ENCODE data around the gene TRIM63.

TRIM63 gene

DNA sequence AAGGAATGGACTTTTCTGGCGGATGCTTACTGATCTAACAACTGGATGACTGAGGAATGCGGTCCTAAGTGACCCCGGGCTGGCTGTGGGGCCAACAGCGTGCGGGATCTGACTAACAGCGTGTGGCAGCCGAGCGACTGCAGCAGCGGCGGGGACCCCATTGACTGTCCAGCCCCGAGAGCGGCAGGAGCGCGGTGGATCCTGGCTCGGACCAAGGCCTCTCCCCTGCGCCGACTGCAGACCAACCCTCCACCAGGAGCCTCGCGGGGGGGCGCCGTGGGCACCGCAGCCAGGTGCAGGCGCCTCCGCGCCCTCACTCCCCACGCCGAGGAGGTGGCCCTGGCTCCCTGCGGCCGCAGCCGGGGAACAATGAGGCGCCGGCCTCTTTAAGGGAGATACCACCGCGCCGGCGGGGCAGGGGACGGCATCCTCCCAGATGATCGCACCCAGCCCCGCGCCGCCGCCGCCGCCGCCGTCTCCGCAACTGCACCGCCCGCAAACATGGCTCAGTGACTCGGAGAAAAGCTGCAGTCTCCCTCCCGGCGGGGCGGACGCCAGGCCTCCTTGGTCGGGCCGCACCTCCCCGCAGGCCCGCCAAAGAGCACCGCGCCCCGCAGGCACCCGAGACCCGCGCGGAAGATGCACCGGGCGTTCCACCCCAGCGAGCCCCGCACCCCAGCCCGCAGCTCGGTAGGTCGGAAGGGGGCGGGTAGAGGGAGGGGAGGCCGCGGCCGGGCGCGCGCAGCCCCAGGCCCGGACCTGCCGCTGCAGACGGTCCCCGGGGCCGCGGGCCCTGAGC is 43.5 kb upstream of the TRIM63 start (continued):
- TF ChIP-seq, protein P1, sequence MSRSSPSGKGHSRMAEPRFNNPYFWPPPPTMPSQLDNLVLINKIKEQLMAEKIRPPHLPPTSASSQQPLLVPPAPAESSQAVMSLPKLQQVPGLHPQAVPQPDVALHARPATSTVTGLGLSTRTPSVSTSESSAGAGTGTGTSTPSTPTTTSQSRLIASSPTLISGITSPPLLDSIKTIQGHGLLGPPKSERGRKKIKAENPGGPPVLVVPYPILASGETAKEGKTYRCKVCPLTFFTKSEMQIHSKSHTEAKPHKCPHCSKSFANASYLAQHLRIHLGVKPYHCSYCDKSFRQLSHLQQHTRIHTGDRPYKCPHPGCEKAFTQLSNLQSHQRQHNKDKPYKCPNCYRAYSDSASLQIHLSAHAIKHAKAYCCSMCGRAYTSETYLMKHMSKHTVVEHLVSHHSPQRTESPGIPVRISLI (tag by site-specific recombination; IDR thresholded peaks at IDR 0.05), result no peak
- TF ChIP-seq SP7 (tag by site-specific recombination; IDR thresholded peaks at IDR 0.05), result peak; percentile 58
- no peak for TF ChIP-seq ZNF302 (tag by site-specific recombination; IDR thresholded peaks at IDR 0.05; ENCODE audit: low read depth)
- no peak for TF ChIP-seq SCRT1 (tag by site-specific recombination; IDR thresholded peaks at IDR 0.05; ENCODE audit: borderline replicate concordance)
- no peak for TF ChIP-seq ZNF174 (tag by site-specific recombination; IDR thresholded peaks at IDR 0.05)
- no peak for TF ChIP-seq ZNF747 (tag by site-specific recombination; IDR thresholded peaks at IDR 0.05)
- TF ChIP-seq ZNF664 (tag by site-specific recombination; IDR thresholded peaks at IDR 0.05), result no peak
- TF ChIP-seq ZNF560 (tag by site-specific recombination; IDR thresholded peaks at IDR 0.05; ENCODE audit: borderline replicate concordance), result no peak; the same call in 1 of the 2 replicates
- no peak for TF ChIP-seq ZNF624 (tag by site-specific recombination; IDR thresholded peaks at IDR 0.05)
- TF ChIP-seq HOXD13 (CRISPR knock-in tag; IDR thresholded peaks at IDR 0.05; ENCODE audit: borderline replicate concordance), result no peak
- no peak for TF ChIP-seq ZNF654 (tag by site-specific recombination; IDR thresholded peaks at IDR 0.05; ENCODE audit: low read depth)
- TF ChIP-seq ZNF248 (tag by site-specific recombination; IDR thresholded peaks at IDR 0.05), result no peak
- no peak for TF ChIP-seq ZNF623 (tag by site-specific recombination; IDR thresholded peaks at IDR 0.05)
- TF ChIP-seq ZNF791 (tag by site-specific recombination; IDR thresholded peaks at IDR 0.05), result no peak
- TF ChIP-seq BCL11A (tag by site-specific recombination; IDR thresholded peaks at IDR 0.05; ENCODE audit: low read depth), result no peak
- TF ChIP-seq, protein P2, sequence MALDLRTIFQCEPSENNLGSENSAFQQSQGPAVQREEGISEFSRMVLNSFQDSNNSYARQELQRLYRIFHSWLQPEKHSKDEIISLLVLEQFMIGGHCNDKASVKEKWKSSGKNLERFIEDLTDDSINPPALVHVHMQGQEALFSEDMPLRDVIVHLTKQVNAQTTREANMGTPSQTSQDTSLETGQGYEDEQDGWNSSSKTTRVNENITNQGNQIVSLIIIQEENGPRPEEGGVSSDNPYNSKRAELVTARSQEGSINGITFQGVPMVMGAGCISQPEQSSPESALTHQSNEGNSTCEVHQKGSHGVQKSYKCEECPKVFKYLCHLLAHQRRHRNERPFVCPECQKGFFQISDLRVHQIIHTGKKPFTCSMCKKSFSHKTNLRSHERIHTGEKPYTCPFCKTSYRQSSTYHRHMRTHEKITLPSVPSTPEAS (tag by site-specific recombination; IDR thresholded peaks at IDR 0.05), result no peak
- no peak for TF ChIP-seq PRDM6 (tag by site-specific recombination; IDR thresholded peaks at IDR 0.05)
- TF ChIP-seq ZNF335 (tag by site-specific recombination; conservative IDR thresholded peaks at IDR 0.05), result peak; percentile 86
- no peak for TF ChIP-seq GLI2 (tag by site-specific recombination; IDR thresholded peaks at IDR 0.05; ENCODE audit: borderline replicate concordance, low read depth)
- no peak for TF ChIP-seq ZNF157 (tag by site-specific recombination; IDR thresholded peaks at IDR 0.05)
- no peak for TF ChIP-seq ZNF701 (tag by site-specific recombination; IDR thresholded peaks at IDR 0.05)
- TF ChIP-seq ZFP41 (tag by site-specific recombination; IDR thresholded peaks at IDR 0.05; ENCODE audit: borderline replicate concordance), result no peak
- TF ChIP-seq ZNF266 (tag by site-specific recombination; IDR thresholded peaks at IDR 0.05; ENCODE audit: low read depth), result no peak; the same call in 1 of the 2 replicates
- peak; percentile 73 for TF ChIP-seq ZFP37 (tag by site-specific recombination; IDR thresholded peaks at IDR 0.05)
- no peak for TF ChIP-seq ZNF510 (tag by site-specific recombination; IDR thresholded peaks at IDR 0.05; ENCODE audit: insufficient replicate concordance)
- no peak for TF ChIP-seq BCL11B (tag by site-specific recombination; IDR thresholded peaks at IDR 0.05; ENCODE audit: low read depth)
- TF ChIP-seq ZNF324 (tag by site-specific recombination; IDR thresholded peaks at IDR 0.05), result 0 out of 2 replicates have a peak, but pooled peaks have one; percentile 40
- no peak for TF ChIP-seq ZNF148 (tag by site-specific recombination; IDR thresholded peaks at IDR 0.05; ENCODE audit: borderline replicate concordance)
- TF ChIP-seq ZNF433 (tag by site-specific recombination; IDR thresholded peaks at IDR 0.05; ENCODE audit: low read depth), result no peak
- no peak for TF ChIP-seq ZNF830 (tag by site-specific recombination; IDR thresholded peaks at IDR 0.05; ENCODE audit: low read depth)
- TF ChIP-seq KLF9 (tag by site-specific recombination; IDR thresholded peaks at IDR 0.05; ENCODE audit: low read depth), result 0 out of 2 replicates have a peak, but pooled peaks have one; percentile 22
- 0 out of 2 replicates have a peak, but pooled peaks have one; percentile 56 for TF ChIP-seq HOXC10 (CRISPR knock-in tag; IDR thresholded peaks at IDR 0.05)
